ENCODE results near the gene AQP9. TPM values are rescaled to one million over a fixed set of nuclear protein-coding genes. Genes with fewer than 3 reads are reported as not detected.

The AQP9 gene
- total RNA-seq, 2 donors from 2014 or later, result 1.1 to 2.9 TPM

DNA sequence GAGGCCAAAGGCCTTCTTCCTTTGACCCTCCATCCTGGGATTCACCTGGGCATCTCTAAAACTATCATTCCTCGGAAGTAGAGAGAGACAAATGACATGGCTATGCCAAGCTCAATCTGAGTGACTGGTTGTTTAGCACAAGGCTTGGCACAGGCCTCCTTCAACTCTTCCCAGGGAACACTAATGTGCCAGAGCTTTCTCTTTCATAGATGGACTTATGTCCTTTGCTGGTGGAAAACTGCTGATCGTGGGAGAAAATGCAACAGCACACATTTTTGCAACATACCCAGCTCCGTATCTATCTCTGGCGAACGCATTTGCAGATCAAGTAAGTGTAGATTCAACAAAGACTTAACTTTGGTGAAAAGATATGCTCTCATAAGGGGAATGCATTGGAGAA is 36.5 kb downstream of the AQP9 start:
- no peak for DNase-seq (ENCODE audit: low spot score)
- Histone ChIP-seq H3K4me1 (no peaks in the 10 kb centered on the region), H3K36me3 (no peaks in the 10 kb centered on the region), H3K4me3 (no peak overlapping the region), H3K9me3 (no peaks in the 10 kb centered on the region), H3K27me3 (no peaks in the 10 kb centered on the region), H3K27ac (no peak overlapping the region)
- TF ChIP-seq, protein P1, sequence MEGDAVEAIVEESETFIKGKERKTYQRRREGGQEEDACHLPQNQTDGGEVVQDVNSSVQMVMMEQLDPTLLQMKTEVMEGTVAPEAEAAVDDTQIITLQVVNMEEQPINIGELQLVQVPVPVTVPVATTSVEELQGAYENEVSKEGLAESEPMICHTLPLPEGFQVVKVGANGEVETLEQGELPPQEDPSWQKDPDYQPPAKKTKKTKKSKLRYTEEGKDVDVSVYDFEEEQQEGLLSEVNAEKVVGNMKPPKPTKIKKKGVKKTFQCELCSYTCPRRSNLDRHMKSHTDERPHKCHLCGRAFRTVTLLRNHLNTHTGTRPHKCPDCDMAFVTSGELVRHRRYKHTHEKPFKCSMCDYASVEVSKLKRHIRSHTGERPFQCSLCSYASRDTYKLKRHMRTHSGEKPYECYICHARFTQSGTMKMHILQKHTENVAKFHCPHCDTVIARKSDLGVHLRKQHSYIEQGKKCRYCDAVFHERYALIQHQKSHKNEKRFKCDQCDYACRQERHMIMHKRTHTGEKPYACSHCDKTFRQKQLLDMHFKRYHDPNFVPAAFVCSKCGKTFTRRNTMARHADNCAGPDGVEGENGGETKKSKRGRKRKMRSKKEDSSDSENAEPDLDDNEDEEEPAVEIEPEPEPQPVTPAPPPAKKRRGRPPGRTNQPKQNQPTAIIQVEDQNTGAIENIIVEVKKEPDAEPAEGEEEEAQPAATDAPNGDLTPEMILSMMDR (IDR thresholded peaks at IDR 0.05), result no peak

DNA sequence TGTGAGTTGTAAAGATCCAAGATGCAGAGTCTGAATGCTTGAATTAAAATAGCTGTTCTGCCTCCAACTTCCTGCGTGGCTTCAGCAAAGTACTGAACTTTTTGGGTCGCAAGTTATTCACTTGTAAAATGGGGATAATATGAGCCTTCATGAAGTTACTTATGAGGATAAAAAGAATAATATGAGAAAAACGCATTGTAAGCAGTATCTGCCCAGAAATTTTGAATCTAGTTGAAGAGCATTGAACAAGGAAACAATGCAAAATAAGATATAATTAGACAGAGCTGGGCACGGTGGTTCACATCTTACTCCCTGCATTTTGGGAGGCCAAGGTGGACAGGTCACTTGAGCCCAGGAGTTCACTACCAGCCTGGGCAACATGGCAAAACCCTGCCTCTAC is 37.8 kb downstream of the AQP9 start:
- Histone ChIP-seq H3K4me3 (no peak overlapping the region), H3K9me3 (no peaks in the 10 kb centered on the region), H3K4me1 (no peaks in the 10 kb centered on the region), H3K27me3 (no peaks in the 10 kb centered on the region), H3K27ac (no peak overlapping the region), H3K36me3 (no peaks in the 10 kb centered on the region)
- TF ChIP-seq, protein P1 (IDR thresholded peaks at IDR 0.05), result no peak
- no peak for DNase-seq (ENCODE audit: low spot score)

GRCh38 chr15:58178668-58179067 is 40.5 kb downstream of the AQP9 start:
- no peak for DNase-seq (ENCODE audit: low spot score)
- H3K9me3 ChIP-seq, result no peaks in the 10 kb centered on the region
- TF ChIP-seq, protein P1 (IDR thresholded peaks at IDR 0.05), result no peak
- H3K4me3 ChIP-seq, result no peak overlapping the region
- H3K27ac ChIP-seq, result no peak overlapping the region
- no peaks in the 10 kb centered on the region for H3K36me3 ChIP-seq
- no peaks in the 10 kb centered on the region for H3K27me3 ChIP-seq
- no peaks in the 10 kb centered on the region for H3K4me1 ChIP-seq

- TF ChIP-seq, protein P1 (IDR thresholded peaks at IDR 0.05), result no peak
Observed at GRCh38 chr15:58179206-58179605, 41.0 kb downstream of the AQP9 start.

DNA sequence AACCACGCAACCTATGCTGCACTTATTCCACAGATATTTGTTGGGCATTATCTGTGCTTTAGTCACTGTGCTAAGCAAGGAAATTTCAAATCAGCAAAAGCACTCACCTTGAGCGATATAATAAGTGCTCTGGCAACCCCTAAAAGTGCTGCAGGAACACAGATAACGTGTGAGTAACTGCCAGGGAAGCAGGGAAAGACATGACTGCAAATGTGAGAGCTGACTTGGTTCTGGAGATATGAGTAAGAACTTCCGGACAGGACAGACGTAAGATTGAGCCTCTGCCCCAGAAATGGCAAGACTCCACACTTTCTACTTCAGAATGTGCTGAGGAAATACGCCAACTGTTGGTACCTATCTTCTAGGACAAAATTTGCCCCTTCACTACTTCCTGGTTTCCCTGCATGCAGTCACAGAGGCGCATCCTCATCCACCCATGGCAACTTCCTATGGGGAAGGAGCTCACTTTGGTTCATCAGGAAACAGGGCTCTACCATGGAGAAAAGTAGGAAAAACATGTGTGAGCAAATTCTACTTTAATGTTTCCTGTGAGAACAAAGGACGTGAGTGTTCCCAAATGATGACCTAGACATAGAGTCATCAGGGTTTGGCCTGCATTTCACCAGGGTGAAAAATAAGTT is 41.7 kb downstream of the AQP9 start:
- no peak overlapping the region for H3K27ac ChIP-seq
- H3K27me3 ChIP-seq, result no peaks in the 10 kb centered on the region
- DNase-seq (ENCODE audit: low spot score), result no peak
- no peaks in the 10 kb centered on the region for H3K36me3 ChIP-seq
- H3K4me1 ChIP-seq, result no peaks in the 10 kb centered on the region
- TF ChIP-seq, protein P1 (IDR thresholded peaks at IDR 0.05), result no peak
- no peak overlapping the region for H3K4me3 ChIP-seq
- H3K9me3 ChIP-seq, result no peaks in the 10 kb centered on the region

More at GRCh38 chr15:58179206-58179605, 41.0 kb downstream of the AQP9 start:
- Histone ChIP-seq H3K9me3 (no peaks in the 10 kb centered on the region), H3K36me3 (no peaks in the 10 kb centered on the region), H3K4me3 (no peak overlapping the region), H3K4me1 (no peaks in the 10 kb centered on the region), H3K27me3 (no peaks in the 10 kb centered on the region), H3K27ac (no peak overlapping the region)
- no peak for DNase-seq (ENCODE audit: low spot score)

Measured in right atrium auricular region (tissue), 2 donors.